DMS114 treated with DMSO at 0.1 percent for 48 hours (cell line): ENCODE data around the gene ACKR4.
"Not testable (repeated sequence)": the region's sequence is repeated elsewhere in the genome, so short reads cannot be mapped to it uniquely, and the experiment has no call there.

Experiments used
- DNase-seq: peaks from one replicate; lab custom pipeline; 2025; ENCODE audit not compliant: unreplicated experiment; lab: John Stamatoyannopoulos, UW

ACKR4 gene

GRCh38 chr3:132638706-132639105 is 41.6 kb downstream of the ACKR4 start:
- no peak for DNase-seq

- DNase-seq = not testable (repeated sequence)
Measured at GRCh38 chr3:132641427-132641826, 44.4 kb downstream of the ACKR4 start.

- peak; percentile 74 for DNase-seq
Measured at GRCh38 chr3:132641837-132642538, 44.9 kb downstream of the ACKR4 start.

GRCh38 chr3:132642539-132642847 is 45.4 kb downstream of the ACKR4 start:
- DNase-seq = no peak

- DNase-seq = no peak
Measured at GRCh38 chr3:132643366-132643765, 46.3 kb downstream of the ACKR4 start.

GRCh38 chr3:132645058-132645457 is 48.0 kb downstream of the ACKR4 start:
- no peak for DNase-seq

- DNase-seq = no peak
Measured at GRCh38 chr3:132650153-132650552, 53.1 kb downstream of the ACKR4 start.
